ENCODE data around the gene PPP2R2C. TPM values are rescaled to one million over a fixed set of nuclear protein-coding genes. Genes with fewer than 3 reads are reported as not detected.

PPP2R2C gene
- total RNA-seq, 1 experiment from 2014 or later: 8.1 TPM

- no peak for TF ChIP-seq CTCF (conservative IDR thresholded peaks at IDR 0.05)
- H3K23ac ChIP-seq (ENCODE audit: insufficient read length, low read depth, low read length): no peak overlapping the region
- H2BK5ac ChIP-seq (ENCODE audit: insufficient read length, low read length): no peak overlapping the region
- H4K91ac ChIP-seq (ENCODE audit: insufficient read length, low read depth, low read length): no peak overlapping the region
- no peak overlapping the region for H4K8ac ChIP-seq (replicated peaks; ENCODE audit: insufficient read length, low read depth, low read length)
- no peak overlapping the region for H3K4me3 Mint-ChIP-seq
- no peak overlapping the region for H3K9ac ChIP-seq (ENCODE audit: extremely low read depth, insufficient read length, low read length)
- no peak overlapping the region for H3T11ph ChIP-seq (ENCODE audit: low read length)
- no peaks in the 10 kb centered on the region for H3K79me1 ChIP-seq (ENCODE audit: insufficient read depth, low read depth, low read length, poor library complexity, severe bottlenecking)
- no peaks in the 10 kb centered on the region; the same call in 1 of the 2 replicates for H3K4me1 ChIP-seq (ENCODE audit: insufficient read depth, low read length)
- H2BK12ac ChIP-seq (ENCODE audit: insufficient read length, low read depth, low read length): no peak overlapping the region
- no peak overlapping the region for H3K27ac Mint-ChIP-seq
- no peaks in the 10 kb centered on the region; a peak in 1 of 5 replicates for H3K9me3 Mint-ChIP-seq
- H3K14ac ChIP-seq (ENCODE audit: insufficient read depth, low read length): no peak overlapping the region
- no peak overlapping the region for H2BK20ac ChIP-seq (ENCODE audit: low read depth, low read length, poor library complexity, severe bottlenecking)
- no peak overlapping the region for H3K27ac ChIP-seq (ENCODE audit: insufficient read length, low read depth, low read length)
- H4K5ac ChIP-seq (ENCODE audit: insufficient read length, low read depth, low read length): no peak overlapping the region
- H3K27me3 Mint-ChIP-seq (ENCODE audit: low read depth): peaks cover 15% of the 10 kb centered on the region
- H4K20me1 ChIP-seq (ENCODE audit: control insufficient read depth, insufficient read depth, insufficient read length): no peaks in the 10 kb centered on the region
- H2AFZ ChIP-seq (ENCODE audit: low read length): no peak overlapping the region
- no peaks in the 10 kb centered on the region for H3K9me3 ChIP-seq (ENCODE audit: control insufficient read depth, low read depth, low read length)
- H3K27me3 ChIP-seq (ENCODE audit: insufficient read depth, low read length): no peaks in the 10 kb centered on the region
- no peak overlapping the region for H2BK120ac ChIP-seq (ENCODE audit: low read depth, low read length, poor library complexity, severe bottlenecking)
- no peak overlapping the region for H2BK15ac ChIP-seq (ENCODE audit: low read depth, low read length)
- H2AK5ac ChIP-seq (ENCODE audit: insufficient read length, low read length): no peak overlapping the region
- peaks cover 14 to 37% of the 10 kb centered on the region in 2 experiments for H3K4me1 Mint-ChIP-seq
- no CpG with 5 or more reads among the region's 6 CpGs for WGBS (ENCODE audit: extremely low coverage, insufficient read length, low lambda C conversion rate)
- no peaks in the 10 kb centered on the region for H3K79me2 ChIP-seq (ENCODE audit: insufficient read depth, low read length)
- no peak for DNase-seq
- H3K4me2 ChIP-seq (ENCODE audit: insufficient read depth, insufficient read length, low read length): no peak overlapping the region
- no peak overlapping the region for H3K56ac ChIP-seq (ENCODE audit: insufficient read length, low read depth, low read length)
- H3K36me3 Mint-ChIP-seq (ENCODE audit: insufficient read depth in 1 of 3, low read depth in 3 of 3): no peaks in the 10 kb centered on the region
- H3K23me2 ChIP-seq (ENCODE audit: insufficient read length, low read depth, low read length, poor library complexity, severe bottlenecking): peaks cover 3% of the 10 kb centered on the region
- H3K18ac ChIP-seq (ENCODE audit: insufficient read length, low read depth, low read length): no peak overlapping the region
- no peak overlapping the region for H3K4ac ChIP-seq (ENCODE audit: low read depth, low read length)
Observed at GRCh38 chr4:6341696-6342095, 130.7 kb downstream of the PPP2R2C start.

Data from H9 (cell line).